Brain microvascular endothelial cell (primary cell): ENCODE data around the gene LRRC58.
"Not testable (repeated sequence)": the region's sequence is repeated elsewhere in the genome, so short reads cannot be mapped to it uniquely, and the experiment has no call there.

Experiments
- DNase-seq: peaks from one replicate; pipeline ENCODE4 v3.0.0-alpha.2; 2020
- H3K27ac ChIP-seq: fragments of 250-450 bp; sonication (Bioruptor Pico); 2 replicates; pipeline ENCODE4 v1.5.1; 2020; ENCODE audit warnings: mild to moderate bottlenecking, moderate library complexity
- H3K27me3 ChIP-seq: fragments of 250-450 bp; sonication (Bioruptor Pico); replicated peaks from 2 replicates; pipeline ENCODE4 v1.5.1; 2020; ENCODE audit warnings: mild to moderate bottlenecking
- H3K36me3 ChIP-seq: fragments of 250-450 bp; sonication (Bioruptor Pico); replicated peaks from 2 replicates; pipeline ENCODE4 v1.5.1; 2020; ENCODE audit warnings: mild to moderate bottlenecking
- H3K4me3 ChIP-seq: 2 replicates; pipeline ENCODE4 v1.5.1; 2011; ENCODE audit warnings: low read depth, mild to moderate bottlenecking, control low read depth, low read length, moderate library complexity
- CTCF ChIP-seq: IDR thresholded peaks from 2 replicates; pipeline ENCODE4 v1.5.1; 2011; ENCODE audit warnings: low read depth, mild to moderate bottlenecking, moderate library complexity, low read length, control low read depth, inconsistent platforms; ENCODE audit errors: missing control alignments
- in situ Hi-C: cut with HindIII; loops from 2 replicates; pipeline ENCODE4 v1.10.0; 2017; ENCODE audit warnings: low sequenced_read_pairs, low pct_ligation_motif_present

The LRRC58 gene

GRCh38 chr3:120381503-120381902, 32.3 kb upstream of the LRRC58 start:
- no peak overlapping the region for H3K27ac ChIP-seq
- in situ Hi-C loops, result no loop called here
- H3K4me3 ChIP-seq, result no peak overlapping the region
- H3K36me3 ChIP-seq, result no peaks in the 10 kb centered on the region
- no peaks in the 10 kb centered on the region for H3K27me3 ChIP-seq
- no peak for DNase-seq
- no peak for TF ChIP-seq CTCF

DNA sequence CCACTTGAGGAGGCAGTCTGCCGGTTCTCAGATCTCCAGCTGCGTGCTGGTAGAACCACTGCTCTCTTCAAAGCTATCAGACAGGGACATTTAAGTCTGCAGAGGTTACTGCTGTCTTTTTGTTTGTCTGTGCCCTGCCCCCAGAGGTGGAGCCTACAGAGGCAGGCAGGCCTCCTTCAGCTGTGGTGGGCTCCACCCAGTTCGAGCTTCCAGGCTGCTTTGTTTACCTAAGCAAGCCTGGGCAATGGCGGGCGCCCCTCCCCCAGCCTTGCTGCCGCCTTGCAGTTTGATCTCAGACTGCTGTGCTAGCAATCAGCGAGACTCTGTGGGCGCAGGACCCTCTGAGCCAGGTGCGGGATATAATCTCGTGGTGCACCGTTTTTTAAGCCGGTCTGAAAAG, 28.8 kb upstream of the LRRC58 start:
- H3K27me3 ChIP-seq, in situ Hi-C loops, H3K27ac ChIP-seq, DNase-seq, H3K36me3 ChIP-seq, H3K4me3 ChIP-seq: not testable (repeated sequence)

DNA sequence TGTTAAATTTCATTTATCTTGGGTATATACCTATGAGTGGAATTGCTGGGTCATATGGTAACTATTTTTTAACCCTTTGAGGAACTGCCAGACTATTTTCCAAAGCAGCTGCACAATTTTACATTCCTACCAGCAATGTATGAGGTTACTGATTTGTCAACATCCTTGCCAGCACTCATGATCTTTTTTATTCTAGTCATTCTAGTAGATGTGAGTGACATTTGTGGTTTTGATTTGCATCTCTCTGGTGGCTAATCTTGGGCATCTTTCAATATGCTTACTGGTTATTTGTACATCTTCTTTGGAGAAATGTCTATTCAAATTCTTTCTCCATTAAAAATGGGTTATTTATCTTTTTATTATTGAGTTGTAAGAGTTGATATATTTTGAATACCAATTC, 21.3 kb upstream of the LRRC58 start:
- Histone ChIP-seq H3K27ac (no peak overlapping the region), H3K36me3 (no peaks in the 10 kb centered on the region), H3K27me3 (peaks cover 2% of the 10 kb centered on the region), H3K4me3 (no peak overlapping the region)
- in situ Hi-C loops, result no loop called here
- no peak for TF ChIP-seq CTCF
- no peak for DNase-seq

GRCh38 chr3:120369037-120369467, 19.9 kb upstream of the LRRC58 start:
- DNase-seq, result no peak
- Histone ChIP-seq H3K36me3 (no peaks in the 10 kb centered on the region), H3K4me3 (no peak overlapping the region), H3K27me3 (peaks cover 2% of the 10 kb centered on the region), H3K27ac (no peak overlapping the region)
- in situ Hi-C loops, result no loop called here
- TF ChIP-seq CTCF, result no peak

- H3K36me3 ChIP-seq, result no peaks in the 10 kb centered on the region
- in situ Hi-C loops, result no loop called here
- no peak overlapping the region for H3K27ac ChIP-seq
- no peak for TF ChIP-seq CTCF
- H3K4me3 ChIP-seq, result no peak overlapping the region
- H3K27me3 ChIP-seq, result peaks cover 2% of the 10 kb centered on the region
- DNase-seq, result no peak
Measured at GRCh38 chr3:120368172-120368571, 19.0 kb upstream of the LRRC58 start.

DNA sequence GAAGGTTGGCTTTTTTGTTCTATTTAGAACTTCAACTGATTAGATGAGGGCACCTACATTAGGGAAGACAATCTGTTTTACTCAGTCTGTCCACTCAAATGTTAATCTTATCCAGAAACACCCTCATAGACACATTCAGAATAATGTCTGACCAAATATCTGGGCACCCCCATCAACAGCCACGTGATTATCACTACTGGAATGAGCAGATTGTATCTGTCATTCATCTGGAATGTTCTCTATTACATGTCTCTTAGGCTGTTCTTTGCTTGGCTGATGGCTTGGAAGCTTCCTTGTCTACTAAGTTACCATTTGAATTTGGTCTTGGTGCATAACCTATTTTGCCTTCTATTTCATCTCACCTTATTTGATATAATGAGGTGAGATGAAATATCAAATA, 15.7 kb upstream of the LRRC58 start:
- Histone ChIP-seq H3K4me3 (no peak overlapping the region), H3K36me3 (no peaks in the 10 kb centered on the region), H3K27ac (no peak overlapping the region), H3K27me3 (no peaks in the 10 kb centered on the region)
- TF ChIP-seq CTCF, result no peak
- peak; percentile 53 for DNase-seq
- in situ Hi-C loops, result no loop called here
